WI38 (cell line): ENCODE measurements around the gene SUGCT.

Experiments used
- H3K4me3 ChIP-seq: 2 replicates; pipeline ENCODE4 v1.5.1; 2011; ENCODE audit warnings: low read depth, mild to moderate bottlenecking, control low read depth, low read length
- TF ChIP-seq, protein P1 (sequence below): IDR thresholded peaks from 2 replicates; pipeline ENCODE4 v1.5.1; 2012; ENCODE audit warnings: low read depth, mild to moderate bottlenecking, control low read depth, low read length

The SUGCT gene

DNA sequence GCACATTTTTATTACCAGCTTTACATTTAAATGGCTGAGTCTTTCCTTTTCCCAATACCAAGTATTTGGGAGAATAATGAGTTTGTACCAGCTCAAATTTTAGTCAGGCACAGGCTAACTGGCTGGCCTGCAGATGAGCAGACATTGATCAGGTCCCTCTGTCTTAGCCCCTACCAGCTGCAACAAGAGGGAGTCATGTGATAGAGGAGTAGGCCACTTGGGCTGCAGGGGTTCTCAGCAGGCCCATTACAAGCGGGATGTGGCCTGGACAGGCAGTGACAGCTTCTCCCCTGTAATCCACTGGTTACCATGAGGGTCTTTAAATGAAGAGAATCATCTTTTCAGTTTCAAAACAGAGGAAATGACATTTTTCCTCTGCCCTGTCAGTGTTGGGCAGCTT is 283.6 kb downstream of the SUGCT start:
- H3K4me3 ChIP-seq = no peak overlapping the region
- TF ChIP-seq, protein P1, sequence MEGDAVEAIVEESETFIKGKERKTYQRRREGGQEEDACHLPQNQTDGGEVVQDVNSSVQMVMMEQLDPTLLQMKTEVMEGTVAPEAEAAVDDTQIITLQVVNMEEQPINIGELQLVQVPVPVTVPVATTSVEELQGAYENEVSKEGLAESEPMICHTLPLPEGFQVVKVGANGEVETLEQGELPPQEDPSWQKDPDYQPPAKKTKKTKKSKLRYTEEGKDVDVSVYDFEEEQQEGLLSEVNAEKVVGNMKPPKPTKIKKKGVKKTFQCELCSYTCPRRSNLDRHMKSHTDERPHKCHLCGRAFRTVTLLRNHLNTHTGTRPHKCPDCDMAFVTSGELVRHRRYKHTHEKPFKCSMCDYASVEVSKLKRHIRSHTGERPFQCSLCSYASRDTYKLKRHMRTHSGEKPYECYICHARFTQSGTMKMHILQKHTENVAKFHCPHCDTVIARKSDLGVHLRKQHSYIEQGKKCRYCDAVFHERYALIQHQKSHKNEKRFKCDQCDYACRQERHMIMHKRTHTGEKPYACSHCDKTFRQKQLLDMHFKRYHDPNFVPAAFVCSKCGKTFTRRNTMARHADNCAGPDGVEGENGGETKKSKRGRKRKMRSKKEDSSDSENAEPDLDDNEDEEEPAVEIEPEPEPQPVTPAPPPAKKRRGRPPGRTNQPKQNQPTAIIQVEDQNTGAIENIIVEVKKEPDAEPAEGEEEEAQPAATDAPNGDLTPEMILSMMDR = no peak

DNA sequence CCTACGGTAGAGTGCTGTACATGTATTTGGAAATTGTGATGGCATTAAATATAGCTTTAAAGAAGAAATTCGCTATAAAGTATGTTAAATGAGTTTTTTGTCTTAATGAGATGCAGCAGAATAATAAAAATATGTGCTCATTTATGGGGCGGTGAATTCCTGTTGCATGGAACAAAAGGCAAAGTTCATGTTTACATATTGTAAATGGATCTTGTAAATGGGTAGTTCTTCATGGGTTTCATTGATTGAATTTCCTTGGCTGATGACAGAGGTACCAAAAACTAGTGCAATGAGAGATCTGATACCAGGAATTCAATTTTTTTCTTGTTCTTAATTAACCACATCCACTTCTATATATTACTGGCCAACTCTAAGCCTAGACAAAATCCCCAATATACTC is 284.2 kb downstream of the SUGCT start:
- TF ChIP-seq, protein P1 = no peak
- no peak overlapping the region for H3K4me3 ChIP-seq

DNA sequence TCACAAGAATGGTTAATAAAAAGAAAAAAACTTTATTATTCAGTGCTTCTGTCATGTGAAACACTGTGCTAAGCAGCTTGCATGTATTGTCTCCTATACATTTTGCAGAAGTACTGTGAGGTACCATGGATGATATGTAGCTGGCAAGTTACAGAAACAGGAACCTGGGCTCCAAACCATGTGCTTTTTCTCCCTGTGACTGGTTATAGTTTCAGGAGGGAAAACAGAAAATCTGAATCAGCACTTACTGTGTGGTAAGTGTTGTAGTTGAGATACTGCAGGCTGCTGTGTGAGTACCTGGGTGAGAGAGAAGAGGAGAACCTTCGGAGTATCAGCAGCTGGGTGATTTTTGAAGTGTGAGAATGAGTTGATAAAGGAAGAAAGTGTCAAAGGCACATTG is 285.0 kb downstream of the SUGCT start:
- no peak overlapping the region for H3K4me3 ChIP-seq
- TF ChIP-seq, protein P1 = no peak

DNA sequence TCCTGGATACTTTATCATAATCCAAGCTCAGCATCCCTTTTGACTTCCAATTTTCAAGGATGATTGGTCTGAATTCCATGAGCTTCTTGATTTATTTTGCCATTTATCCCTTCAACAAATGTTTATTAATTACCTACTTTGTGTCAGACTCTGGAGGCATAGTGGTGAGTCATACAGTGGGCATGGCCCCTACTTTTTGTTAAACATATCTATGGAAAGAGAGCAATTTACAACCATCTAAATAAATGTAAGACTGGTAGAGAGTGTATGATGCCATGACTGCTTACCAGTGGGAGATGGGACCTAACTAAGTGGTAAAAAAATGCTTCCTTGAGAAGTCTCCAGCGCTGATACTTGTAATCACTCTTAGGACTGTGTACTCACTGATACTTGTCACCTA is 286.6 kb downstream of the SUGCT start:
- TF ChIP-seq, protein P1 = no peak
- H3K4me3 ChIP-seq = no peak overlapping the region

DNA sequence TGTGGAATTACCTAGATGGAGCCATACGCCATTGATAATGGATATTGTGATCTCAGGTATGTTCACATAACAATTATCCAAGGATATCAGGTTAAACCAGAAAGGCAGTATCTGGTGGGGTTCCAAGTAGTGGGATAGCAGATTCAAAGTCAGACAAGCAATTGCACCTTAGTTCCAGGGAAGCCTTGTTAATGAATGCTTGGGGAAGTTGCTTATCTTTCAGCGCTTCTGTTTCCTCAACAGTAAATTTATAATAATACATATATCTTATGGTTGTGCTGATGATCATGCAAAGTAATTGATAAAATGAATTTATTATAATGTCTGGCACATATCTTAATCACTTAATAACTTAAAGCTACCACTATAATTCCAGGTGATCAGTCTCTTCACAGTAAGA is 290.9 kb downstream of the SUGCT start:
- TF ChIP-seq, protein P1 = no peak
- H3K4me3 ChIP-seq = no peak overlapping the region

DNA sequence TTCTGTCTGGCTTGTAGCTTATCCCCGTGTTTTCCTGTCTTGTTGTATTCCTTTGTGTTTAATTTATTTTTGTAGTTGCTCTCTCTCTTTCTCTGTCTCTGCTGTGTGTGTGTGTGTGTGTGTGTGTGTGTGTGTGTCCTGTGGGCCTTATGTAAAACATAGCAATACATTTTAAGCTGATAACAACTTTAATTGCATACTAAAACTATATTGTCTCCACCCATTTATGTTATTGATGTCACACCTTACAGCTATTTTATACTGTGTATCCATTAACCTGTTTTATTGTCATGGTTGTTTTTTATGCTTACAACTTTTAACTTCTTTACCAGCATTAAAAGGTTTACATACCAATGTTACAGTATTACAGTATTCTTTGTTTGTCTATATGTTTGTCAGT is 293.6 kb downstream of the SUGCT start:
- TF ChIP-seq, protein P1 = no peak

DNA sequence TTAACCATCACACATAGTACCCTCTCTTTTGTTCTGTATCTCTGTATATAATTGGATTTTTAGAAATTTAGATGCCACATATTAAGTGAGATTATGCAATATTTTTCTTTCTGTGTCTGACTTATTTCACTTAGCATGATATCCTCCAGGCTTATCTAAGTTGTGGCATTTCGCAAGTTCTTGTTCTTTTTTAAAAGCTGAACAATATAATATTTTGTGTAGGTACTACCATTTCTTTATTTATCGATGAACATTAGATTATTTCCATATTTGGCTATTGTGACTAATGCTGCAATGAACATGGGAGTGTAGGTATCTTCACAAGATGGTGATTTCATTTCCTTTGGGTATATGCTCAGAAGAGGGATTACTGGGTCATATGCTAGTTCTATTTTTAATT is 295.0 kb downstream of the SUGCT start:
- no peak overlapping the region for H3K4me3 ChIP-seq
- TF ChIP-seq, protein P1 = no peak

More for the DNA sequence above, 293.6 kb downstream of the SUGCT start:
- H3K4me3 ChIP-seq = no peak overlapping the region
